Spleen (tissue), 7 donors: Measurements from ENCODE around the gene CPHXL2.

Source experiments
- POLR2AphosphoS5 ChIP-seq, 3 donors: sonication (generic); formaldehyde crosslinking; IDR thresholded peaks; one replicate each; pipeline ENCODE4 v1.5.1; 2017; ENCODE audit warnings: antibody characterized with exemption in 3 of 3
- TF ChIP-seq, protein P1 (sequence below), 11 experiments: fragments of 200-600 bp in 7 of 11; fragments of 450-650 bp in 4 of 11; sonication (generic) in 4 of 11; IDR thresholded peaks in 8 of 11; conservative IDR thresholded peaks in 3 of 11; 1 replicate in 7 of 11; 2 replicates in 4 of 11; pipeline versions ENCODE4 v1.4.0 to v1.8.0; 2016 to 2021; ENCODE audit warnings: antibody characterized with exemption in 11 of 11, inconsistent platforms in 4 of 11, mild to moderate bottlenecking in 1 of 11
- donor health status: DM: no; HTN: no; CAD: no; lungs with moderate emphysema.
- donor health status: DM: no; HTN: no; CAD: no.
- donor health status: DM: no; HTN: no; CAD: no.

DNA sequence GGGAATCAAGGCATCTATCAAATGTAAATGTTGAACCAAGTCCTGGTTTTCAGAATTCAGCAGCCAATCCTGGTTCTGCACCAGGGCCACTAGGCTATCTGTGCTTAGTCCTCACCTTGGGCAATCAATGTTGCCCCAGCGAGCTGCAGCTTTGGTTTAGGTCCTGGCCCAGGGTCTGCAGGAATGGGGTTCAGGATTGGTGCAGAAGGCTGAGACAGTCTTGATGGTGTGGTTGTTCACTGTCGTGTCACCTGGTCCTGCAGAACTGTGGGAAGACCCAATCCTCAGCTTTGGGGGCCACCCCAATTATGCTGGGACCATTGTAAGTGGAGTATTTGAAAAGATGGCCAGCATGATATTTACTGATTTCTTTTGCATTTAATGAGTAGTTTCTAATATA is 18.6 kb downstream of the CPHXL2 start:
- TF ChIP-seq, protein P1, sequence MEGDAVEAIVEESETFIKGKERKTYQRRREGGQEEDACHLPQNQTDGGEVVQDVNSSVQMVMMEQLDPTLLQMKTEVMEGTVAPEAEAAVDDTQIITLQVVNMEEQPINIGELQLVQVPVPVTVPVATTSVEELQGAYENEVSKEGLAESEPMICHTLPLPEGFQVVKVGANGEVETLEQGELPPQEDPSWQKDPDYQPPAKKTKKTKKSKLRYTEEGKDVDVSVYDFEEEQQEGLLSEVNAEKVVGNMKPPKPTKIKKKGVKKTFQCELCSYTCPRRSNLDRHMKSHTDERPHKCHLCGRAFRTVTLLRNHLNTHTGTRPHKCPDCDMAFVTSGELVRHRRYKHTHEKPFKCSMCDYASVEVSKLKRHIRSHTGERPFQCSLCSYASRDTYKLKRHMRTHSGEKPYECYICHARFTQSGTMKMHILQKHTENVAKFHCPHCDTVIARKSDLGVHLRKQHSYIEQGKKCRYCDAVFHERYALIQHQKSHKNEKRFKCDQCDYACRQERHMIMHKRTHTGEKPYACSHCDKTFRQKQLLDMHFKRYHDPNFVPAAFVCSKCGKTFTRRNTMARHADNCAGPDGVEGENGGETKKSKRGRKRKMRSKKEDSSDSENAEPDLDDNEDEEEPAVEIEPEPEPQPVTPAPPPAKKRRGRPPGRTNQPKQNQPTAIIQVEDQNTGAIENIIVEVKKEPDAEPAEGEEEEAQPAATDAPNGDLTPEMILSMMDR (IDR thresholded peaks at IDR 0.05 in 8 of 11, conservative IDR thresholded peaks at IDR 0.05 in 3 of 11), result no peak
- peak in 1 of 3 donors; percentile 18 for TF ChIP-seq POLR2AphosphoS5 (IDR thresholded peaks at IDR 0.05)
